Right atrium auricular region (tissue), 2 donors: Measurements from ENCODE around the gene ADPGK. TPM values are rescaled to one million over a fixed set of nuclear protein-coding genes. Genes with fewer than 3 reads are reported as not detected.
"Not testable (repeated sequence)": the region's sequence is repeated elsewhere in the genome, so short reads cannot be mapped to it uniquely, and the experiment has no call there.

Source experiments
- DNase-seq: peaks from one replicate; pipeline ENCODE4 v3.0.0-alpha.2; 2019; ENCODE audit warnings: low spot score
- H3K27ac ChIP-seq, 2 donors: fragments of 200-600 bp; sonication (generic); 1 replicate in 1 of 2; 2 replicates in 1 of 2; pipeline ENCODE4 v1.5.1; 2016 to 2019
- H3K27me3 ChIP-seq, 2 donors: fragments of 200-600 bp; sonication (generic); one replicate each; pipeline versions ENCODE4 v1.5.1 to v1.6.0; 2017 to 2019
- H3K36me3 ChIP-seq: fragments of 200-600 bp; sonication (generic); one replicate; pipeline ENCODE4 v1.5.1; 2016
- H3K4me1 ChIP-seq, 2 donors: fragments of 200-600 bp; sonication (generic); one replicate each; pipeline versions ENCODE4 v1.5.1 to v1.6.0; 2017 to 2019
- H3K4me3 ChIP-seq, 2 donors: fragments of 200-600 bp; sonication (generic); 1 replicate in 1 of 2; 2 replicates in 1 of 2; pipeline ENCODE4 v1.5.1; 2017 to 2019; ENCODE audit warnings: mild to moderate bottlenecking in 1 of 2, moderate library complexity in 1 of 2
- H3K9me3 ChIP-seq, 2 donors: fragments of 200-600 bp; sonication (generic); one replicate each; pipeline ENCODE4 v1.5.1; 2019
- total RNA-seq, 2 donors: library from RNA; depleted of rRNA; stranded (reverse); fragments of >200 nt; gene quantifications; one replicate each; pipeline ENCODE4 v1.1.0, GENCODE V29; 2016
- TF ChIP-seq, protein P1 (sequence below), 2 donors: fragments of 200-600 bp; sonication (generic); IDR thresholded peaks; one replicate each; pipeline ENCODE4 v1.5.1; 2019; ENCODE audit warnings: antibody characterized with exemption in 2 of 2

Gene ADPGK
- total RNA-seq, 2 donors from 2014 or later, result 10.4 to 16.3 TPM

DNA sequence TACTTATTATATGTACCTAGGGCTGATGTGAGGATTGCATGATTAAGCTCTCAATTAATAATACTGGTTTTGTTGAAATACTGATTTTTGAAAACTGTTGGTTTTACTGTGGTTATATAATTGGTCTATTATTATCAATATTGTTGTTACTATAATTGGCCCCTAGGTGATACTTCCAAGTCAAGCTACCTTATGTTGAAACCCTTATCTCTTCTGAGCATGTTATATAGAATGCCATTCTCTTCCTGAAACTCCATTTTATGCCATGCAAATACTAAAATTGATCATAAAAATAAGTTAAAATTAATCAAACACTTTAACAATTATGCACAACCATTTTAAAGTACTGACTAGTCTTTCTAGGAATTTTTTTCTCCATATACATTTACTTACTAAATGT is 51.5 kb downstream of the ADPGK start:
- Histone ChIP-seq H3K4me3 (no peak overlapping the region), H3K27me3 (no peaks in the 10 kb centered on the region), H3K4me1 (no peaks in the 10 kb centered on the region), H3K9me3 (no peaks in the 10 kb centered on the region), H3K36me3 (peaks cover 40% of the 10 kb centered on the region), H3K27ac (no peak overlapping the region)
- TF ChIP-seq, protein P1, sequence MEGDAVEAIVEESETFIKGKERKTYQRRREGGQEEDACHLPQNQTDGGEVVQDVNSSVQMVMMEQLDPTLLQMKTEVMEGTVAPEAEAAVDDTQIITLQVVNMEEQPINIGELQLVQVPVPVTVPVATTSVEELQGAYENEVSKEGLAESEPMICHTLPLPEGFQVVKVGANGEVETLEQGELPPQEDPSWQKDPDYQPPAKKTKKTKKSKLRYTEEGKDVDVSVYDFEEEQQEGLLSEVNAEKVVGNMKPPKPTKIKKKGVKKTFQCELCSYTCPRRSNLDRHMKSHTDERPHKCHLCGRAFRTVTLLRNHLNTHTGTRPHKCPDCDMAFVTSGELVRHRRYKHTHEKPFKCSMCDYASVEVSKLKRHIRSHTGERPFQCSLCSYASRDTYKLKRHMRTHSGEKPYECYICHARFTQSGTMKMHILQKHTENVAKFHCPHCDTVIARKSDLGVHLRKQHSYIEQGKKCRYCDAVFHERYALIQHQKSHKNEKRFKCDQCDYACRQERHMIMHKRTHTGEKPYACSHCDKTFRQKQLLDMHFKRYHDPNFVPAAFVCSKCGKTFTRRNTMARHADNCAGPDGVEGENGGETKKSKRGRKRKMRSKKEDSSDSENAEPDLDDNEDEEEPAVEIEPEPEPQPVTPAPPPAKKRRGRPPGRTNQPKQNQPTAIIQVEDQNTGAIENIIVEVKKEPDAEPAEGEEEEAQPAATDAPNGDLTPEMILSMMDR (IDR thresholded peaks at IDR 0.05), result no peak
- DNase-seq, result no peak

DNA sequence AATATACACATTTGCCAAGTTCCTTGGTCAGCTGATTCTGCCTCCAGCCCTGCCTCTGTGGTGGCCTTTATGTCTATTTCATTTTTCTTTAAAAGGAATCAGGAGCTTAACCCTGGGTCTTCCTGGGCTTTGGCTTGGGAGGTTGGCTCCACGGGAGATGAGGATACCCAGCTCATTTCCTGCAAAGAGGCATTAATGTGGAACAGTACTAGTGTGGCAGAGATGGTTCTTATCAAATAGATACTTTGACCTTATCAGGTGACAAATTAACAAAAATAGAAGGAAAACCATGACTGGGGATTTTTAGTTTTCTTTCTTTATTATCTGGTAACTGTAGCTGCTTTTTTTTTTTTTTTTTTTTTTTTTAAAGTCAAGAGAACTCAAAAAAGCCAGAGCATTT is 54.7 kb downstream of the ADPGK start:
- TF ChIP-seq, protein P1 (IDR thresholded peaks at IDR 0.05), result no peak
- no peaks in the 10 kb centered on the region for H3K9me3 ChIP-seq
- no peaks in the 10 kb centered on the region for H3K27me3 ChIP-seq
- H3K4me3 ChIP-seq, result no peak overlapping the region
- DNase-seq, result no peak
- no peaks in the 10 kb centered on the region for H3K4me1 ChIP-seq
- peaks cover 33% of the 10 kb centered on the region for H3K36me3 ChIP-seq
- H3K27ac ChIP-seq, result no peak overlapping the region

DNA sequence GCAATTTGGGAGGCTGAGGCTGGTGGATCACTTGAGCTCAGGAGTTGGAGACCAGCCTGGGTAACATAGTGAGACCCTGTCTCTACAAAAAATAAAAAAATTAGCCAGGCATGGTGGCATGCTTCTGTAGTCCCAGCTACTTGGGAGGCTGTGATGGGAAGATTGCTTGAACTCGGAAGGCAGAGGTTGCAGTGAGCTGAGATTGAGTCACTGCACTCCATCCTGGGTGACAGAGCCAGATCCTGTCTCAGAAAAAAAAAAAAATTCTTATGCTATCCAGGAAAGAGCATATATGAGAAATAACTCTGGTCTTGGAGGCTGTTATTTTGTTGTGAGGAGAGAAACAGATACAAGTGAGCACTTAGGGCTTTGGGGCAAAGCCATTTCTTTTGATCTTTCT is 55.3 kb downstream of the ADPGK start:
- not testable (repeated sequence) for H3K27ac ChIP-seq, H3K27me3 ChIP-seq, H3K4me3 ChIP-seq, H3K4me1 ChIP-seq, H3K9me3 ChIP-seq, DNase-seq
- H3K36me3 ChIP-seq, result peaks cover 33% of the 10 kb centered on the region

DNA sequence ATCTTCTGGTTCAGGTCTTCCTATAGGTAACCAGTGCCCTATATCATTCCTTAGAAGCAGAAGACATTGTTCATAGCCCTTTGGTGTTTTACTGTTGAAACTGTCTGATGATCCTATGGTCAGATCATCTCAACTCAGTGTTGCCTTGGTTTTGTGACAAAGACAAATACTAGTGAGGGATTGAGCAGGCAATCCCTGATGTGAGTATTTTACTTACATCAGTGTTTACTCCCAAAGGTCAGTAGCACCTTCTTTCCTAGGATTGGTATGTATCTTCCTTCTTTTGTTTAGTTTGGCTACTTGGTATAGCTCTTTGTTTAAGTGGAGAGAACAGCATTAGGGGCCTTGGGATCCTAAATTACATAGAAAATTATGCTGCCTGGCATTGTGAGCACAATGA is 56.4 kb downstream of the ADPGK start:
- Histone ChIP-seq H3K36me3 (peaks cover 24% of the 10 kb centered on the region), H3K4me1 (no peaks in the 10 kb centered on the region), H3K27me3 (no peaks in the 10 kb centered on the region), H3K9me3 (no peaks in the 10 kb centered on the region), H3K27ac (no peak overlapping the region), H3K4me3 (no peak overlapping the region)
- TF ChIP-seq, protein P1 (IDR thresholded peaks at IDR 0.05), result no peak
- no peak for DNase-seq

DNA sequence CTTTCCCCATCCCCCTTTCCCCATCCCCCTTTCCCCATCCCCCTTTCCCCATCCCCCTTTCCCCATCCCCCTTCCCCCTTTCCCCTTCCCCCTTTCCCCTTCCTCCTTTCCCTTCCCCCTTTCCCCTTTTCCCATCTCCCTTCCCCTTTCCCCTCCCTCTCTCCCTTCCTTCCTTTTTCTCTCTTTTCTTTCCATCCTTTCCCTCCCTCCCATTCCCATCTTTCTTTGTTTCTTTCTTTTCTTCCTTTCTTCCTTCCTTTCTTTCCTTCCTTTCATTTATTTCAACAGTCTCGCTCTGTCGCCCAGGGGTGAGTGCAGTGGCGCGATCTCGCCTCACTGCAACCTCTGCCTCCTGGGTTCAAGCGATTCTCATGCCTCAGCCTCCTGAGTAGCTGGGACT is 57.7 kb downstream of the ADPGK start:
- not testable (repeated sequence) for DNase-seq, H3K4me1 ChIP-seq, H3K9me3 ChIP-seq, H3K4me3 ChIP-seq, H3K27ac ChIP-seq, H3K27me3 ChIP-seq
- peaks cover 13% of the 10 kb centered on the region for H3K36me3 ChIP-seq

DNA sequence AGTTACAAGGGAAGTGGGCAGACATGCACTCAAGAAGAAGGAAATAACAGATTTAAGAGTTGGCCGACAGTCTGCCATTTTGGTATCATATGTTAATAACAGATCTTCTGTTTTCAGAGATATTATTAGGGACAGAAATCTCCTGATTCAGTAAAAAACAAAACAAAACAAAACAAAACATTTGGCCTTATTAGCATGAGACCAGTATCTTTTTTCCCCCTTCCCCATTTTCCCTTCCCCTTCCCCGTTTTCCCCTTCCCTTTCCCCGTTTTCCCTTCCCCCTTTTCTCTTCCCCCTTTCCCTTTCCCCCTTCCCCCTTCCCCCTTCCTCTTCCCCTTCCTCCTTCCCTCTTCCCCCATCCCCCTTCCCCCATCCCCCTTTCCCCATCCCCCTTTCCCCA is 58.1 kb downstream of the ADPGK start:
- no peak for DNase-seq
- TF ChIP-seq, protein P1 (IDR thresholded peaks at IDR 0.05), result no peak
- peaks cover 13% of the 10 kb centered on the region for H3K36me3 ChIP-seq
- no peaks in the 10 kb centered on the region for H3K9me3 ChIP-seq
- no peak overlapping the region for H3K27ac ChIP-seq
- no peak overlapping the region for H3K4me3 ChIP-seq
- H3K27me3 ChIP-seq, result no peaks in the 10 kb centered on the region
- H3K4me1 ChIP-seq, result no peaks in the 10 kb centered on the region

DNA sequence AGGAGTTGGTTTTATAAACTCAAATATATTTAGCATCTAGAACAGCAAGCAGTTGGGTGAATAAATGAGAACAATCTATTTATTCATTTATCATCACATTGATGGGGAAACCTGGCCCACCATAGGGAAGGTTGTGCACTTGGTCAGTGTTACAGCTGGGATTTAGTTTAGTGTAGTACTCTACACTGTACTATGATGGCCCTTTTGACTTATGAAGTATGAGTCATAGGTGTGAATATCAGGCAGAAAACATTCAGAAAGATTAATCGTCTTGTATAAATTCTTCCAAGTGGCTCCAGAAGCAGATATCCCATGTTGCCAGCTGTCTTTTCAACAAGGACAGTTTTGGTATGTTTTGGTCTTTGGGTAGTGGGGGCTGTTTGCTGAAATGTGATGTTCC is 59.5 kb downstream of the ADPGK start:
- no peak for DNase-seq
- Histone ChIP-seq H3K4me1 (no peaks in the 10 kb centered on the region), H3K27ac (no peak overlapping the region), H3K27me3 (no peaks in the 10 kb centered on the region), H3K9me3 (no peaks in the 10 kb centered on the region), H3K4me3 (no peak overlapping the region), H3K36me3 (peaks cover 13% of the 10 kb centered on the region)
- TF ChIP-seq, protein P1 (IDR thresholded peaks at IDR 0.05), result no peak
